GM12874 (cell line): Measurements from ENCODE around the gene NHLRC4.

Experiments used
- CTCF ChIP-seq: IDR thresholded peaks from 2 replicates; pipeline ENCODE4 v1.5.1; 2011; ENCODE audit warnings: low read depth, mild to moderate bottlenecking, control low read depth, low read length, moderate library complexity; ENCODE audit not compliant: insufficient read depth

NHLRC4 gene

GRCh38 chr16:561413-561794 lies 5.4 kb upstream of the NHLRC4 start:
- no peak for TF ChIP-seq CTCF

- TF ChIP-seq CTCF, result no peak
These were observed 4.6 kb upstream of the NHLRC4 start for GRCh38 chr16:561957-562938.

- no peak for TF ChIP-seq CTCF
These were observed 3.6 kb upstream of the NHLRC4 start for GRCh38 chr16:563072-563644.

GRCh38 chr16:564690-565418 lies 2.0 kb upstream of the NHLRC4 start:
- TF ChIP-seq CTCF, result no peak

- no peak for TF ChIP-seq CTCF
These were observed 1.1 kb upstream of the NHLRC4 start for GRCh38 chr16:565419-566330.

GRCh38 chr16:567373-568256 lies 810 bp downstream of the NHLRC4 start:
- TF ChIP-seq CTCF, result no peak
